GM19463 (cell line): Measurements from ENCODE around the gene PLXNC1.

Source experiments
- ATAC-seq: cut with Tn5 transposase; IDR thresholded peaks from one replicate; pipeline ENCODE4 v1.9.1; 2021; ENCODE audit warnings: mild to moderate bottlenecking, moderate library complexity; ENCODE audit not compliant: unreplicated experiment

Gene PLXNC1

DNA sequence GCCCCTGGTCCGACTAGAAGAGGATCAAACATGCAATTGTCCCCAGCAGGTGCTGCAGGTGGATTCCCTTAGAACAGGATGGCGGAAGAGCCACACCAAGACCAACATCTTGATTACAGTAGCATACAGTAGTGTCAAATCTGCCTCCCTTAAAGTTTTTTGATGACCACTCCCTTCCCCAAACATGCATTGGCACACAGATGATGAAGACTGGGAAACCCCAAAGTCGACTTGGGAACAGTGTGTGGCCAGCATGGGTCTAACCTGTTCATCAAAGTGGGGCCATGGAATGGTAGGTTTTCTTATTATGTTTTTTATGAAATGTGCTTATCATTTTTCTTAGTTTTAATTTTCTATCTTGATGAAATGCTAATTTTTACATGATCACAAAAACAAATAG lies 8.8 kb downstream of the PLXNC1 start:
- ATAC-seq, result no peak

GRCh38 chr12:94157981-94158411 lies 9.6 kb downstream of the PLXNC1 start:
- peak; percentile 81 for ATAC-seq

DNA sequence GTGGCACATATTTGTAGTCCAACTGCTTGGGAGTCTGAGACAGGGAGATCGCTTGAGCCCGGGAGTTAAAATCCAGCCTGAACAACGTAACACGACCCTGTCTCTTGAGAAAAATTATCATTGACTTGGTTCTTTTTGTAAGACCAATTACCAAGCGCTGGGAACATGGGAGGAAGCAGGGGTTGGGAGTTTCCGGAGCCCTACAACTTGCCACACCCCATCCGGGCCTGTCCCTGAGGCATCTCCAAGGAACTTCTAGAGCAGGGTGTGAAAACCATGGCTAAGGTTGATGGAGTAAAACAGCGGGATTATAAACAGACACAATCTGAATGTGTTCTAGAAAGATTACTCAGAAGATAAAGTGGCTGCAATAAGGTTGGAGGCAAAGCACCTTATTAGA lies 10.3 kb downstream of the PLXNC1 start:
- no peak for ATAC-seq

DNA sequence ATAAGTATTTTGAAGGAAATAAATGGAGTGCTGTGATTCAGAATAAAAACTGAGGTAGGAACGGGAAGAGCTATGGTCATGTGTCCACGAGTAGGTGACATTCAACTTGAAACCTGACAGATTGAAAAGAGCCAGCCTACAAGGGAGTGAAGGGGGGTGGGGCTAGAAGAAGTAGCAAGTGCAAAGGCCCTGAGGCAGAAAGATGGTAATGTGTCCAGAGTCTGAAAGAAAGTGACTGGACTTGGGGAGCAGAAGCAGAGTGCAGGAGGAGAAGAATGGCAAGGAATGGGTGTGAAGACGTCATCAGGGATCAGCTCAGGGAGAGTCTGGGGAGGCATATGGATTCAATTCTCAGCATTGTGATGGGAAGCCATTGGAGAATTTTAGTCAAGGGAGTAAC lies 13.7 kb downstream of the PLXNC1 start:
- no peak for ATAC-seq

GRCh38 chr12:94163850-94164249 lies 15.5 kb downstream of the PLXNC1 start:
- no peak for ATAC-seq

- ATAC-seq, result no peak
These were observed 16.8 kb downstream of the PLXNC1 start for GRCh38 chr12:94165138-94165537.

- ATAC-seq, result no peak
These were observed 17.4 kb downstream of the PLXNC1 start for GRCh38 chr12:94165670-94166364.

GRCh38 chr12:94167071-94167755 lies 18.8 kb downstream of the PLXNC1 start:
- no peak for ATAC-seq

DNA sequence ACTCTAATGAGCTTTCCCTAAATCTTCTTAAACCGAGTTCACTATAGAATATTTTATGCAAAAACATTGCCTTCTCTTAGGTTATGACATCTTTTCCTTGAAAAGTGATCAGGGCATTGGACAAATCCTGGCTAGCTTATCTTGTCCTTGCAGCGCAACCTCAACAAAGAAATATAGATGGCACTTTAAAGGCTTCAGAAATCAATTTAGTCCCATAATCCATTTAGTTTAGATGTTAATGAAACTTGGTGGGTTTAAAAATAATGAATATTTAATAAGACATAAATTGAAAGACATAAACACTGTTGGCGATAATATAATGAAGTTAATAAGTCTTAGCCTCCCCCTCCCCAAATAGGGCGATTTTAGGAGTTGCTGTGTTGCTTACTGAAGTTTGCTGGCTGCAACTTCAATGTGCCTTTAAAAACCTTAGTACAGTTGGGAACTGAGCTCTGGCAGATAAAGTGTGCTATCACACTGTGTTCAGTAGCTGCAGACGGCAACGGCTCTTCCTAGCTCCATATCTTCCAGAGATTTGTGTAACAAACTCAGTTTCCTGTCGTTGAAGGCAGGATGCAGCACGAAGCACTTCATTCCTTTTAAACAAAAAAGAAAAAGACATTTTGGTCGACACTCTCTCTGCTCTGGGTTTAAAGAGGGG lies 19.5 kb downstream of the PLXNC1 start:
- no peak for ATAC-seq

DNA sequence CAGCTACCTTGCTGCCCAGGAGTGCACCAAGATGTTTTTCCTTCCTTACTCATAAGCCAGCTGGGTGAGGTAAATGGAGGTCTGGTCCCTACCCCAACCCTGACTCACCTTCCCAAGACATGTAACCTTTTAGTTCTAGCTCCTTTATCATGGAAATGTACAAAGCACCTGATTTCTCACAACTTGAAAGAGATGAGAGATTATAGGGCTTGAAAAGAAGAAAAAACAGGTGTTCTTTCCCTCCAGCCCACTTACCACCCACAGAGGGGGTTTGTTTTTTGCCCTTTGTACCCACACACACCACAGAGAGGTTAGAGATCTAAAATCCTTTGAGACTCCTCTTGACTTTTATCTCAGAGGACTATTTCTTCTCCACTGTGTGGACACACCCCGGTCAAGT lies 21.1 kb downstream of the PLXNC1 start:
- ATAC-seq, result no peak

DNA sequence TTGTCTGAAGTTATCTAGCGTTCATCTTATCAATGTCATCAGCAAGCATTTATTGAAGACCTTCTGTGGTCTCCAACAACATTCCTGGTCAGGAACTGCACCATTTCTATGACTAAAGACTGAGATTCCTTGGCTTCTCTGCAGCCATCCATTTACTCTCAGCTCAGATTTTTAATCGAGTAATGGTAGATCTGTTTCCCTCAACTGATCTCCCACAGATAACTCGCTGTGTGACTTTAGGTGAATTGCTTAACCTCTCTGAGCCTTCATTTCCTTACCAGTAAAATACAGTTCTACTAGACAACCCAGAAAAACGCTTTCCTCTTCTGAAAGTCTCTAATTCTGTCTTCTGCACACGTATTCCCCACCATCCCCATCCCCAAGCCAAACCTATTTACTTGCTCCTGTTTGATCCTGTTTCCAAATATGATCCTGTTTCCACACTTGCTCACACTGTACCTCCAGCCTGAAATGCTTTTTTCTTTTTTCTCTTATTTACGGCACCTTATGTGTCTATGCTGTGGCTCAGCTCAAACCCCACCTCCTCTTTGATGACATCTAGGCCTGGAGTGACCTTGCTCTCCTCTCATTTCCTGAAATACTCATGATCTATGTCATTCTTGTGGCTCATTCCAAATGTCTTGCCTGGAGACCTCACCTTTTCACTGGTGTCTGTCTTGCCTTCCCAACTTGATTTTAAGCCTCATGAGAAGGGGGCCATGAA lies 21.8 kb downstream of the PLXNC1 start:
- ATAC-seq, result no peak

- no peak for ATAC-seq
These were observed 22.6 kb downstream of the PLXNC1 start for GRCh38 chr12:94170690-94171594.

- no peak for ATAC-seq
These were observed 23.2 kb downstream of the PLXNC1 start for GRCh38 chr12:94171595-94171930.

DNA sequence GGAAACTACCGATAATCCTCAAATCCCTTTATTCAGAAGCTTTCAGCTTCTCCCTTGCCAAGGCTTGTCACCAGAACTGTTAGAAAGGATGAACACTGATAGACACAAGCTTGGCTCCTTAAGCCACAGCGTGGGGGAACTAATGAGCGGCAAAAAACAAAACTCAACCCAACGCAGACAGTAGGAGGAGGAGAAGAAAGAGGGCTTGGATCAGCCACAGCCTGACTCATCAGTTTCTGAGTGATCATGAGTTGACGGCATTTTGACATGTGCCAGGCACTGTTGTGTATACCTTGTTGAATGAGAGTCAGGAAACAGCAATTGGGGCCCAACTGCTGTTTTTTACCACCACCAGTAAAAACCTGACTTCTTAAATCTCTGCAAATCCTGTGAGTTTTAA lies 23.7 kb downstream of the PLXNC1 start:
- no peak for ATAC-seq

DNA sequence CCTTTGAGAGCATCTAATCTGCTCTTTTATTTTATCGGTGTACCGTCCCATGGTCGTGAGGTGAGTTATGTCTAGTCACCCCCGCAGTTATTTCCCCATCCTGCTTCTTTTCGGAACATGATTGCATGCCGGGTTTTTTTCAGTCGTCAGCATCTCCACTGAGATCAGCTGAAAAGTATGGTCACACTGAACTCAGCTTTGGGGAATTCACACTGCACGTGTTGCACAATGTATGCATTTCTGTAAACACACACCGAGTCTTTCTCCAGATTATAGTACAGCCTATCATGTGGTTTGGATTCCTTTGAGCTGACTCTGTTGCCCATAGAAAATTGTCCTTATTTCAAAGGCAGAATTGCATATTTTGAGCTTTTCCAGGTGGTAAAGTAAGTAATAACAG lies 24.6 kb downstream of the PLXNC1 start:
- ATAC-seq, result no peak

DNA sequence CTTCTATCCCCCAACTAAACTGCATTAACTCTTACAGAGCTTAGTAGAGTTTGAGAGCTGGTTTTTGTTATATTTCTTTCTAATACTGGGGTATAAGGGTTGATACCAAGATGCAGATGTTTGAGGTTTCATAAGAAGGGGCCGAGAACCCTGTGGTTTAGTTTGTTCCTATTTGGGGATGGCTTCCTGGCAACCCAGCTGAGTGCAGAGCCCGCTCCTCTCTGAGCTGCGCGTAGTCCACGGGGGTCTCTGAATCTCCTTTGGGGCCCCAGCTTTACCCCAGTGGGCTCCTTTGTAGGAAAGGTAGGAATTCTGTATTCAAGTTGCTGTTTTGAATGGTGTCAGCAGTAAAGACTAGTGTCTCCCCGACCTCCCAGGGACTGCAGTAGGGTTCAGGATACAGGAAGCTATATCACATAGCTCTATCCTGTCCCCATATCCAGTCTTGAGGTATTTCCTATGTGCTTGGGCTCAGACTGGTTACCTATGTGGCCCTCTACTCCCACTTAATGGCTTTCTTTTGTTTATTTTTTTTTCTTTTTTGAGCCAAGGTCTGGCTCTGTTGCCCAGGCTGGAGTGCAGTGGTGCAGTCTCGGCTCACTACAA lies 25.4 kb downstream of the PLXNC1 start:
- ATAC-seq, result peak; percentile 65

DNA sequence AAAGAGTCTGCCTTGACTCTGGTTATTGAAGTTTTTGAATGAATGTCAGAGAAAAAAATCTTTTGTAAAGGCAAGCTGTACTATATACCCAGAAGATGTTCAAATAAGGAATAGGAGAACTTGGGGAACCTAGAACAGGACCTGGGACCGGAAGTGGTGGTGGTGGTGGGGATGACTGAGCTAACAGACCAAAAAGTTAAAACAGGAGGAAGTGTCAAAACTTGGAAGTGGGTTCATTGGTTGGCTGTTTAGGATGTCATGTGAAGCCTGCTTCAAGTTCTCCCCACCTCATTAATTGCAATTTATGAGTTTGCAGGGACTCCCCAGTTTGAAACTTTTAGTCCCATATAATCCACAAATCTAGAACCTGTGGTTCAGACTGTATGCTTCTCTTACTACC lies 26.2 kb downstream of the PLXNC1 start:
- peak; percentile 30 for ATAC-seq

GRCh38 chr12:94175763-94176668 lies 27.6 kb downstream of the PLXNC1 start:
- ATAC-seq, result no peak

DNA sequence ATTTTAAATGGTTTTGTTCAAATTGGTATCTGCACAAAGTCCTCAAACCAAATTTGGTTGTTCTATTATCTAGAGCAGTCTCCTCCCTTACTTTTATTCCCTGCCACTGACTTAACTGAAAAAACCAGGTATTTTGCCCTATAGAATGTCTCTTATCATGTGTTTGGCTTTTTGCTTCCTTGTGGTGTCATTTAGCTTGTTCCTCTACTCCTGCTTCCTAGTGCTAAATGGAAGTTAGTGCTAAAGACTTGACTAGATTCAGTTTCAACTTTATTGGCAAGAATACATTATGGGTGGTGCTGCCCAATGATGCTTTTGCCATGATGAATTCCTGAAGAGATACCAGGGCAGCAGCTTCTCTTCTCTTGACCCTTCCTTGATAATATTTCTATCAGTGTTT lies 29.7 kb downstream of the PLXNC1 start:
- no peak for ATAC-seq
